Measurements from ENCODE around the gene S100A5.
"Not testable (repeated sequence)": the region's sequence is repeated elsewhere in the genome, so short reads cannot be mapped to it uniquely, and the experiment has no call there.

S100A5 gene

DNA sequence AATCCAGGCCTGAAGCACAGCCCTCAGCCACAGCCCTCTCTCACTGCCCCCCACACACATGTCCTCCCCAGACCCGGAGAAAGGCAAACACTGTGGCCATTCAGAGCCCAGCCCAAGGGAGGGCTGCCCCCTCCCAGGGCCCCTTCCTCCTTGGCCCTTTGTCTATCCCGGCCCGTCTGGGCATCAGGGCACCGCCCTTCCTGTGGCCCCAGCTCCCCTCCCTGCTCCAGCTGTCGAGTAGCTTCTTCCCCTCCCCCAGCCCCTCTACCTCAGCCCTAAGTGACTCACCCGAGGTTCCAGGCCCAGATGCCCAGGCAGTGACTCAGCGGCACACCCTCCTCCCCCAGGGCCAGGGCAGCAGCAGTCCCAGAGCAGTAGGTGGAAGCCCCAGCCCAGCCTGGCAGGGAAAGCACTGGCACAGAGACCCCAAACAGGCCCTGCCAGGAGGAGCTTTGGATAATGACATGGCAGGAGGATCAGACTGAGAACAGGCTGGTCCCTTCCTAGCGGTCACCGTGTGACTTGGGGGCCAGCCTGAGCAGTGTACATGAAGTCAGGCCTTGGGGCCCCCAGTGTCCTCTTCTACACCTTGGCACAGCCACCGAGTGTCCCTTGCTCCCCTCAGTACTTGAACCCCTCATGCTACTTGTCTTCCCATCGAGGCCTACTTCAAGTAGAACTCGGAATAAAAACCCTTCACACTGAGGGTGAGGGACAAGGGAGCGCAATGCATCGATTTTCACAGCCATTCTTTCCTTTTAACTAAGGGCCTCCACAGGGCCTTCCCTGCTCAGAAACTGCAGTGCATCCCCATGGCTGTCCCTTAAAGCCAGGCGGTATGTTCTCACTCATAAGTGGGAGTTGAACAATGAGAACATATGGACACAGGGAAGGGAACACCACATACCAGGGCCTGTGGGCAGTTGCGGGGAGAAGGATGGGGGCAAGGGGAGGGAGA, 26.0 kb upstream of the S100A5 start:
- DNase-seq = peak; percentile 93

GRCh38 chr1:153565529-153566374, 25.0 kb upstream of the S100A5 start, which contains the start of gene S100A2:
Gene S100A2 (minus strand): TSS chr1:153565844. CDS start chr1:153563877, 1,967 bp downstream.
- DNase-seq = peak; percentile 66

- DNase-seq = no peak
These were observed 23.3 kb upstream of the S100A5 start for GRCh38 chr1:153563991-153564390.

DNA sequence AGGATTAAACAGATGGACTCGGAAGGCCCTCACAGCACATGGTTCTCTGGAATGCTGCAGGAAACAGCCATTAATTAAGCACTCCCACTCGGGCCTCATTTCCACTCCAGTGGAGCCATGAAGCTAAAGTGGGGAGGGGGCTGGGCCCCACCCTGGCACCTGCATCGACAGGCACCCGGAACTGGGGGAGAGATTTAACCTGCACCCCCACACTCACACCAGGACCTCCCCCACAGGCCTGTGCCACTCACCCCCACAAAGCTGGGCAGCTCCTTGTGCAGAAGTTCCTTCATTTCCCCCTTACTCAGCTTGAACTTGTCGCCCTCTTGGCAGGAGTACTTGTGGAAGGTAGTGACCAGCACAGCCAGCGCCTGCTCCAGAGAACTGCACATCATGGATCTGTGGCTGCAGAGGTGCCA, 22.8 kb upstream of the S100A5 start:
- DNase-seq = no peak

GRCh38 chr1:153562021-153562420, 21.3 kb upstream of the S100A5 start:
- not testable (repeated sequence) for DNase-seq

DNA sequence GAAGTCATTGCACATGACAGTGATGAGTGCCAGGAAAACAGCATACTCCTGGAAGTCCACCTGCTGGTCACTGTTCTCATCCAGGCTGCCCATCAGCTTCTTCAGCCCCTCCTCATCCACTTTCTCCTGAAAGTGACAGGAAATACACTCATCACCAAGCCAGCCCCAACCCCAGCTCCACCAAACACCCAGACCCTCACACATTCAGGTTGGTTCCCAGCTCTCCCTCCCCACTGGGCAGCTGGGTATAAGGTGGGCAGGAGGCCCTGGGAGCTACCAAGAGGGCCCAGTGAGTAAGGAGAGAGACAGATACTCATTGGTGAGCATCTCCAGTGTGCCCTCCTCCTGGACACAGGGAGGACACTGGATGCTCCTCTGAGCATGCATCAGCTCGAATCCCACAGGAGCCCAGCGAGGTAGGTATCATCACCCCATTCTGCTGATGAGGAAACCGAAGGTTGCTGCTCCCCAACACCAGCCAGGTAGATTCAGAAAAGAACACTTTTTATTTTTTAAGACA, 20.8 kb upstream of the S100A5 start:
- DNase-seq = no peak

GRCh38 chr1:153560771-153561465, 20.2 kb upstream of the S100A5 start:
- DNase-seq = no peak

- no peak for DNase-seq
These were observed 19.5 kb upstream of the S100A5 start for GRCh38 chr1:153560241-153560640.

DNA sequence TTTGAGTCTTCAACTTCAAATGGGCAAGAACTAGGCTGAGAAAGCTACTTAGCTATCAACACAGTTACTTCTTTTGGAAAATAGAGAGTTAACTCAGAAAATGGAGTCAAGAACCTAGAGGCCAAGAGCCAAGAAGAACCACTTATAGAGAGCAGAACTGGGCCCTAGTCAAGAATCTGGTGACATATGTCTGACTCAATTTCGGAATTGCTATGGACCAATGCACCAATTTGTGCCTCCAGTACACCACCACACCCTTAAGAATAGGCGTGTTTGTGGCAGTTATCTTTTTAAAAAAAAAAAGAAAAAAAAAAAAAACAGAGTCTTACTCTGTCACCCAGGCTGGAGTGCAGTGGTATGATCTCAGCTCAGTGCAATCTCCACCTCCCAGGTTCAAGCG, 17.1 kb upstream of the S100A5 start:
- no peak for DNase-seq

GRCh38 chr1:153556348-153556747, 15.6 kb upstream of the S100A5 start:
- no peak for DNase-seq

DNA sequence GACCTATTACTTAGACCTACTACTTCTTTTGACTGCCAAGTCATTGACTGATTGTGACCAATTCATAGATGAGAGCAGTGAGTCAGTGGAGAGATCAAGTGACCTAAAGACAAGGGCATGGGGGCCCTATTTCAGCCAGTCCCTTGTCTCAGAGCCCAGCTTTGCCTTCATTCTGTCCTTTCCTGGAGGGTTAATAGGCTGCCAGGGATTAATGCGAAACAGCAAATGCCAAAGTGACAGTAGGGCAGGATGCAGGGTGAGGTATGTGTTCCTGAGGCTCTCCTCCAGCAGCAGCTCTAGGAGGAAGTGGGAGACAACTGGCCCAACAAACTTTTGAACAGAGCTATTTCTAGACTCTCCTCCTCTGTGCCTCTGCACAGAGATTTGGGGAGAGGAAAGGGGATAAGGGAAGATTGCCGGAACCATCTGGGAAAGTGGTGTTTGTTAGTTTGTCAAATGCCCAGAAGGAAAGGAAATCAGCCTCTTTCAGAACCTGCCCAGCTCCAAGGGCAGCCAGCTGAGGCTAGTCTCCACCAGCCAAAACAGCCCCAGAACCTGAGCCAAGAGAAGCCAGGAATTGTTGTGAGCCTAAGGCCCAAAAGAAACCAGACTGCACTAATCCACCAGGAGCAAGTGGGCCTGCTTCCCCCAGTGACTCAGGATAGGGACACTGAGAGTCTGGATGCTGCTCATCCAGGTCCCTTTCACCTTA, 13.3 kb upstream of the S100A5 start:
- DNase-seq = no peak

DNA sequence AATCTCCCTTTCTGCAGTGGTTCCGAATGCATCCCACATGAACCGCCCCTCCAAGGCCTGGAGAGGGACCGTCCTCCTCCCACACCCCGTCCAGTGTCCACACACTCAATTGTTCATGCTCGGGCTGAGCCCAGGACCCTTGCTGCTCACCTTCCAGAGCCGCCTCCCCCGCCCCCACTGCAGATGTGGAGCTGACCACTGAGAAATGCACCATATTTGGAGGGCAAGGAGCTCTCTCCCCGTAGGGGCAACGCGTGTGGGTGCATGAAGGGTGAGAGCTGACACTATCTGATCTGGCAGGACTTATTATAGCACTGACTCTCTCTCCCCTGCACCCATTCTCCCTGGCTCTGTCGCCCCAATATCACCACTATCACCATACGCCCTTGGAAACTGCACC, 12.4 kb upstream of the S100A5 start:
- no peak for DNase-seq

- no peak for DNase-seq
These were observed 11.6 kb upstream of the S100A5 start for GRCh38 chr1:153552335-153552734.

GRCh38 chr1:153550827-153551500, 10.2 kb upstream of the S100A5 start:
- DNase-seq = no peak

- DNase-seq = no peak
These were observed 9.6 kb upstream of the S100A5 start for GRCh38 chr1:153550398-153550758.

DNA sequence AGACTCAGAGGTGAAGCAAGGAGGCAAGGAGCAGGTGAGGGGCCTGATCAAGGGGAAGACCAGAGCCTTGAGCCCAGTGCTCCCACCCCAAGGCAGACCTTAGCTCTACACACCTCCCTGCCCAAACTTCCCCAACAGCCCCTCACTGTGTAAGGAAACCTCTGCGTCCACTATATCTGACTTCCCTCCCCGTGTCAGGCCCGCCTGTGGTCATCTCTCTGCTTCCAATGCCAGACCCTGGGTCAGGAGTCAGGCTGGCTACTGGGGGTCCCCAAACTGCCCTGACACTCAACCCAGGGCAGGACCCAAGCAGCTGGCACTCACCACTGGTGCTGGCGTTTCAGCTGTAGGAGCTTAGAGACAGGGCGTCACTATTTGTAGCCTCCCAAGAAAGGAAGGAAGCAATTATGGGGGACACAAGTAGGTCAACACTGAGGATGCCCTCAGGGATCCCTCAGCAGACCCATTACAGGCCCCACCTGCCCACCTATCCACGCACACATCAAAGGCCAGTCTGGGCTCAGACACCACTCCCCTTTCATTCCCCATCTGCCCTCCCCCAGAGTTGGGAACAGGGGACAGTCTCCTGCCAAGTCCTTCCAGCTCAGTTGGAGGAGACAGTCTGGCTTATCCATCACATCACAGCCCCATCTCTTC, 9.1 kb upstream of the S100A5 start:
- DNase-seq = no peak

- no peak for DNase-seq
These were observed 8.3 kb upstream of the S100A5 start, which contains the start of gene S100A3 for GRCh38 chr1:153548722-153549688. Gene S100A3 (minus strand): TSS chr1:153549258. CDS start chr1:153548485, 773 bp downstream.

DNA sequence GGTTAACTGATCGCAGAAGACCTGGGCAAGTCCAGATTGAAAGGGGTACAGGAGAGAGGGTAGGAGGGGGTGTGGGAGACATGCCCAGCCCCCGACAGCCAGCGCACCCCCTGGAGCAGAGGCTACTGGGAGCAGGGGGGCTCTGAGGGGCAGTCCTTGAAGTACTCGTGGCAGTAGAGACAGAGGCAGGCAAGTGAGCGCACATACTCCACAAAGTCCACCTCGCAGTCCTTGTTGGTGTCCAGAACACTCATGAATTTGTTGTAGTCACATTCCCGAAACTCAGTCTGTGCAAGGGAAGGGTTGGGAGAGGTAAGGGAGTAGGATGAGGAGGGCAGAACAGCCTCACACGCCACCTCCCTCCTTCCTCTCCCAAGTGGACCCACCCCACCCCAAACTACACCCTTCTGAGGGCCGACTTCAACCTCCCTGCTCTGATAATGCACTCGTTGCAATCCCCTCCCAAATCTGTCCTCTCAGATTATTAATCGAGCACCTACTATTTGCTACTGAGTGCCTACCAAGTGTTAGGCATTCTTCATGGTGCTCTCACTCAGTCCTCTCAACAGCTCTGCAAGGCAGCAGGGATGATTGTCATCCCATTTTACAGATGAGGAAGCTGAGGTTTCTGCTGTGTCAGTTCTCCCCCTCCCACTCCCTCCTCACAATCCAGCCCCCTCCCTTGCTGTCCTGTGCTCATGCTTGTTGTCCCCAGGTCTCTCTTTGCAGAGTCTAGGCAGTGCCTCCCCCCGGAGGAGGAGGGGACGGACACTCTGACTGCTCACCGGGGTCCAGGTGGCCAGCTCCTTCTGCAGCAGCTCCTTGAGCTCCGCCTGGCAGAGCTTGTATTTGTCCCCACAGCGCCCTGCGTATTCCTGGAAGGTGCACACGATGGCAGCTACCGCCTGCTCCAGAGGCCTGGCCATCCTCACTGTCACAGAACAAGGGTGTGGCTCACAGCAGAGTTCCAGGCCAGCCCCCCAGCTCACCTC, 7.1 kb upstream of the S100A5 start:
- no peak for DNase-seq

Data from NK-92 treated with Interleukin-12 subunit alpha and Interleukin-12 subunit beta, amount 100 ng/mL, for 24 hours (cell line).